Panc1 (cell line): ENCODE measurements around the gene YBEY. TPM values are rescaled to one million over a fixed set of nuclear protein-coding genes. Genes with fewer than 3 reads are reported as not detected.

Source experiments
- ATAC-seq: fragments of 200-7000 bp; cut with Tn5 transposase; 2 replicates; pipeline ENCODE4 v1.9.1; 2020; ENCODE audit warnings: mild to moderate bottlenecking, moderate library complexity
- BruUV-seq: library from RNA; stranded (reverse); fragments of 400-500 nt; replicated peaks from 2 replicates; lab custom pipeline; 2021; lab: Mats Ljungman, UMichigan
- CTCF ChIA-PET: fragments of 300-600 bp; sonication (Branson Sonifier 250); formaldehyde crosslinking; loops from one replicate; lab custom pipeline; 2022; ENCODE audit warnings: antibody characterized with exemption; lab: Charles Lee
- POLR2A ChIA-PET: fragments of 300-600 bp; sonication (Branson Sonifier 250); formaldehyde crosslinking; loops from one replicate; lab custom pipeline; 2022; ENCODE audit warnings: antibody characterized with exemption; lab: Charles Lee
- DNase-seq: peaks from one replicate; pipeline ENCODE4 v3.0.0-alpha.2; 2010; ENCODE audit warnings: low read depth, low spot score
- H3K27ac ChIP-seq: 2 replicates; pipeline ENCODE4 v1.5.1; 2011; ENCODE audit warnings: mild to moderate bottlenecking, low read length, inconsistent platforms
- H3K27me3 ChIP-seq: fragments of 200-500 bp; sonication (Bioruptor generic); 2 replicates; pipeline ENCODE4 v1.6.0; 2014; ENCODE audit warnings: low read length, inconsistent platforms; ENCODE audit not compliant: control insufficient read depth, insufficient read depth
- H3K36me3 ChIP-seq: fragments of 200-500 bp; sonication (Bioruptor generic); 2 replicates; pipeline ENCODE4 v1.5.1; 2014; ENCODE audit warnings: inconsistent platforms, mild to moderate bottlenecking, low read length, moderate library complexity; ENCODE audit not compliant: control insufficient read depth, insufficient read depth
- H3K4me1 ChIP-seq: 2 replicates; pipeline ENCODE4 v1.5.1; 2011; ENCODE audit warnings: inconsistent platforms, mild to moderate bottlenecking, low read length, moderate library complexity; ENCODE audit not compliant: control insufficient read depth, insufficient read depth
- H3K4me3 ChIP-seq, 2 experiments: 2 replicates each; pipeline ENCODE4 v1.5.1; 2011 to 2012; ENCODE audit warnings: low read depth in 2 of 2, low read length in 2 of 2, mild to moderate bottlenecking in 2 of 2, inconsistent platforms in 1 of 2, moderate library complexity in 1 of 2
- H3K9me3 ChIP-seq: fragments of 200-500 bp; sonication (Bioruptor generic); 2 replicates; pipeline ENCODE4 v1.5.1; 2014; ENCODE audit warnings: low read depth, mild to moderate bottlenecking, inconsistent platforms, low read length, moderate library complexity; ENCODE audit not compliant: control insufficient read depth, insufficient read depth
- CTCF ChIP-seq: fragments of 450-650 bp; IDR thresholded peaks from 2 replicates; pipeline ENCODE4 v1.5.1; 2017; ENCODE audit warnings: mild to moderate bottlenecking
- POLR2AphosphoS5 ChIP-seq: IDR thresholded peaks from 2 replicates; pipeline ENCODE4 v1.6.1; 2012; ENCODE audit warnings: mild to moderate bottlenecking, low read depth, low read length, moderate library complexity
- REST ChIP-seq, 2 experiments: IDR thresholded peaks; 2 replicates each; pipeline ENCODE4 v1.6.1; 2011 to 2012; ENCODE audit warnings: low read depth in 2 of 2, control low read depth in 1 of 2, low read length in 1 of 2, mild to moderate bottlenecking in 1 of 2, moderate library complexity in 1 of 2; ENCODE audit not compliant: insufficient read depth in 1 of 2
- SIN3A ChIP-seq: IDR thresholded peaks from 2 replicates; pipeline ENCODE4 v1.6.1; 2012; ENCODE audit warnings: low read depth, mild to moderate bottlenecking, low read length, moderate library complexity, borderline replicate concordance; ENCODE audit not compliant: insufficient read depth
- TCF7L2 ChIP-seq: IDR thresholded peaks from 2 replicates; pipeline ENCODE4 v1.6.1; 2011; ENCODE audit warnings: mild to moderate bottlenecking, low read depth, low read length, inconsistent platforms
- in situ Hi-C: cut with HindIII; loops from 2 replicates; pipeline ENCODE4 v1.10.0; 2016; ENCODE audit warnings: low sequenced_read_pairs, low pct_unique_long_range_greater_than_20kb
- intact Hi-C: fragments of 100-400 bp; cut with micrococcal nuclease; formaldehyde crosslinking; loops from one replicate; pipeline ENCODE4 v1.10.0; 2022; ENCODE audit not compliant: unreplicated experiment
- total RNA-seq: library from RNA; stranded (reverse); gene quantifications from one replicate; pipeline ENCODE4 v1.2.1, GENCODE V29; 2021; ENCODE audit not compliant: unreplicated experiment

Gene YBEY
- total RNA-seq, 1 experiment from 2014 or later, result 10.7 TPM

GRCh38 chr21:46252840-46253239 lies 33.3 kb upstream of the YBEY start:
- ATAC-seq, result no peak
- in situ Hi-C loops, result no loop called here
- Histone ChIP-seq H3K27me3 (no peaks in the 10 kb centered on the region), H3K27ac (no peak overlapping the region), H3K9me3 (no peaks in the 10 kb centered on the region), H3K4me1 (no peaks in the 10 kb centered on the region), H3K36me3 (peaks cover 7% of the 10 kb centered on the region), H3K4me3 (no peak overlapping the region)
- no TSS peak for BruUV-seq
- no peak for DNase-seq
- CTCF ChIA-PET, result interaction anchor here (1.2 kb wide), 1 partner anchor 99 kb away, joined by 3 read pairs; no protein-coding TSS in a partner anchor
- intact Hi-C loops, result no loop called here
- POLR2A ChIA-PET, result no interaction called here
- no peak for TF ChIP-seq POLR2AphosphoS5

GRCh38 chr21:46253610-46254124 lies 32.5 kb upstream of the YBEY start:
- Histone ChIP-seq H3K36me3 (peaks cover 12% of the 10 kb centered on the region), H3K27me3 (no peaks in the 10 kb centered on the region), H3K4me3 (no peak overlapping the region), H3K9me3 (no peaks in the 10 kb centered on the region), H3K27ac (no peak overlapping the region), H3K4me1 (no peaks in the 10 kb centered on the region)
- no TSS peak for BruUV-seq
- in situ Hi-C loops, result no loop called here
- ATAC-seq (no peak), DNase-seq (no peak)
- intact Hi-C loops, result no loop called here
- ChIA-PET CTCF (interaction anchor here (1.2 kb wide), 1 partner anchor 100 kb away, joined by 3 read pairs; no protein-coding TSS in a partner anchor), POLR2A (no interaction called here)
- TF ChIP-seq REST (IDR thresholded peaks at IDR 0.05; ENCODE audit: insufficient read depth in 1 of 2, low read depth in 2 of 2, low read length in 1 of 2) (no peak), TCF7L2 (no peak), CTCF (no peak), POLR2AphosphoS5 (no peak), SIN3A (no peak)

GRCh38 chr21:46254208-46254975 lies 31.8 kb upstream of the YBEY start:
- Histone ChIP-seq H3K27me3 (no peaks in the 10 kb centered on the region), H3K9me3 (no peaks in the 10 kb centered on the region), H3K36me3 (peaks cover 12% of the 10 kb centered on the region), H3K27ac (no peak overlapping the region), H3K4me1 (no peaks in the 10 kb centered on the region), H3K4me3 (no peak overlapping the region)
- in situ Hi-C loops (no loop called here), intact Hi-C loops (no loop called here)
- CTCF ChIA-PET, result no interaction called here
- BruUV-seq, result no TSS peak
- POLR2A ChIA-PET, result no interaction called here
- DNase-seq, result no peak
- TF ChIP-seq TCF7L2, result no peak
- no peak for TF ChIP-seq CTCF
- TF ChIP-seq POLR2AphosphoS5, result no peak
- no peak for TF ChIP-seq REST (IDR thresholded peaks at IDR 0.05; ENCODE audit: insufficient read depth in 1 of 2, low read depth in 2 of 2, low read length in 1 of 2)
- TF ChIP-seq SIN3A, result no peak
- peak; percentile 45; the same call in 1 of the 2 replicates for ATAC-seq
